ENCODE results near the gene IL10RA. TPM values are rescaled to one million over a fixed set of nuclear protein-coding genes. Genes with fewer than 3 reads are reported as not detected.

Gene IL10RA
- total RNA-seq, 2 donors from 2014 or later: 4.5 to 10.7 TPM

- Histone ChIP-seq H3K27ac (no peak overlapping the region), H3K27me3 (replicated peaks; ENCODE audit: insufficient read depth) (no peaks in the 10 kb centered on the region), H3K4me3 (no peak overlapping the region), H3K4me1 (replicated peaks) (no peaks in the 10 kb centered on the region), H3K36me3 (no peaks in the 10 kb centered on the region), H3K9me3 (no peaks in the 10 kb centered on the region)
- 69% methylated on average over 1 of the region's 3 CpGs for WGBS
- intact Hi-C loops (cut with DNase I): no loop called here
- DNase-seq (ENCODE audit: low spot score): no peak
- TF ChIP-seq CTCF (IDR thresholded peaks at IDR 0.05) (no peak), POLR2AphosphoS5 (IDR thresholded peaks at IDR 0.05) (no peak), POLR2A (IDR thresholded peaks at IDR 0.05) (no peak)
Measured at GRCh38 chr11:117999354-117999993, 13.3 kb downstream of the IL10RA start.

DNA sequence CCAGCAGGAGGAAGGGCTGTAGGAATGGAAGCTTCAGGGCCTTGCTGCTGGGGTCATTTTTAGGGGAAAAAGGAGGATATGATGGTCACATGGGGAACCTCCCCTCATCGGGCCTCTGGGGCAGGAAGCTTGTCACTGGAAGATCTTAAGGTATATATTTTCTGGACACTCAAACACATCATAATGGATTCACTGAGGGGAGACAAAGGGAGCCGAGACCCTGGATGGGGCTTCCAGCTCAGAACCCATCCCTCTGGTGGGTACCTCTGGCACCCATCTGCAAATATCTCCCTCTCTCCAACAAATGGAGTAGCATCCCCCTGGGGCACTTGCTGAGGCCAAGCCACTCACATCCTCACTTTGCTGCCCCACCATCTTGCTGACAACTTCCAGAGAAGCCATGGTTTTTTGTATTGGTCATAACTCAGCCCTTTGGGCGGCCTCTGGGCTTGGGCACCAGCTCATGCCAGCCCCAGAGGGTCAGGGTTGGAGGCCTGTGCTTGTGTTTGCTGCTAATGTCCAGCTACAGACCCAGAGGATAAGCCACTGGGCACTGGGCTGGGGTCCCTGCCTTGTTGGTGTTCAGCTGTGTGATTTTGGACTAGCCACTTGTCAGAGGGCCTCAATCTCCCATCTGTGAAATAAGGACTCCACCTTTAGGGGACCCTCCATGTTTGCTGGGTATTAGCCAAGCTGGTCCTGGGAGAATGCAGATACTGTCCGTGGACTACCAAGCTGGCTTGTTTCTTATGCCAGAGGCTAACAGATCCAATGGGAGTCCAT, 14.1 kb downstream of the IL10RA start:
- DNase-seq (ENCODE audit: low spot score): no peak
- no peak overlapping the region for H3K27ac ChIP-seq
- 90% methylated on average over 4 of the region's 4 CpGs for WGBS

GRCh38 chr11:118000850-118001228, 14.6 kb downstream of the IL10RA start:
- intact Hi-C loops (cut with DNase I): no loop called here
- WGBS: 80% methylated on average over 1 of the region's 1 CpG

More for the DNA sequence above, 14.1 kb downstream of the IL10RA start:
- intact Hi-C loops (cut with DNase I): no loop called here
- no peaks in the 10 kb centered on the region for H3K36me3 ChIP-seq
- H3K4me1 ChIP-seq (replicated peaks): no peaks in the 10 kb centered on the region
- TF ChIP-seq POLR2A (IDR thresholded peaks at IDR 0.05) (no peak), CTCF (IDR thresholded peaks at IDR 0.05) (no peak), POLR2AphosphoS5 (IDR thresholded peaks at IDR 0.05) (no peak)
- H3K27me3 ChIP-seq (replicated peaks; ENCODE audit: insufficient read depth): no peaks in the 10 kb centered on the region
- no peaks in the 10 kb centered on the region for H3K9me3 ChIP-seq
- H3K4me3 ChIP-seq: no peak overlapping the region

DNA sequence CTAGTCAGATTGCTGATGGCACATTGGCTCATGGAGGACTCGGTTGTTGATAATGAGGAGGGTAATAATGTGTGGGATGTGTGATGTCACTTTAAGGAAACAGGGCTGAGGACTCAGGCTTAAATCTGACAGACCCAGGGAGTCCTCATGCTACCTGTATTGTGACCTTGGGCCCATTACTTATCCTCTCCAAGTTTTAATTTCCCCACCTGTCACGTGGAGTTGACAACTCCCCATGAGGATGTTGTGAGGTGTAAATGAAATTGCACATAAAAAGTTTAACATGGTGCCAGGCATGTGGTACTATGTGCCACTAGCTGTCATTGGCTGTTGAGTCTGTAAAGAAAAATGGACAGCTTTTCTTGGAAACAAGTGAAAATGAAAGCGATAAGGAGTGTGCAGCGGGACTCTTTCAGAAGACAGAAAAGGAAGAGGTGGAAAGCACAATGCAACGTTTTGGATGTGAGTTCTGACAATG, 15.3 kb downstream of the IL10RA start:
- intact Hi-C loops (cut with DNase I): no loop called here
- Histone ChIP-seq H3K4me3 (no peak overlapping the region), H3K27me3 (replicated peaks; ENCODE audit: insufficient read depth) (no peaks in the 10 kb centered on the region), H3K36me3 (no peaks in the 10 kb centered on the region), H3K27ac (no peak overlapping the region), H3K4me1 (replicated peaks) (no peaks in the 10 kb centered on the region), H3K9me3 (no peaks in the 10 kb centered on the region)
- TF ChIP-seq POLR2A (IDR thresholded peaks at IDR 0.05): no peak
- TF ChIP-seq CTCF (IDR thresholded peaks at IDR 0.05): no peak
- no peak for TF ChIP-seq POLR2AphosphoS5 (IDR thresholded peaks at IDR 0.05)
- no peak for DNase-seq (ENCODE audit: low spot score)
- 76% methylated on average over 5 of the region's 5 CpGs for WGBS

More at GRCh38 chr11:118000850-118001228, 14.6 kb downstream of the IL10RA start:
- no peak for DNase-seq (ENCODE audit: low spot score)
- H3K36me3 ChIP-seq: no peaks in the 10 kb centered on the region
- H3K27ac ChIP-seq: no peak overlapping the region
- H3K4me3 ChIP-seq: no peak overlapping the region
- H3K9me3 ChIP-seq: no peaks in the 10 kb centered on the region
- H3K27me3 ChIP-seq (replicated peaks; ENCODE audit: insufficient read depth): no peaks in the 10 kb centered on the region
- TF ChIP-seq CTCF (IDR thresholded peaks at IDR 0.05): no peak
- TF ChIP-seq POLR2A (IDR thresholded peaks at IDR 0.05): no peak
- no peak for TF ChIP-seq POLR2AphosphoS5 (IDR thresholded peaks at IDR 0.05)
- H3K4me1 ChIP-seq (replicated peaks): no peaks in the 10 kb centered on the region

All from prostate gland (tissue), 2 donors.